Measurements from ENCODE around the gene PIP4K2A. TPM values are rescaled to one million over a fixed set of nuclear protein-coding genes. Genes with fewer than 3 reads are reported as not detected.

PIP4K2A gene
- total and polyA plus RNA-seq, 4 donors: 7.3 to 42.2 (median 27.6) TPM

- ATAC-seq (ENCODE audit: insufficient read depth, low FRiP score) (no peak), DNase-seq (no peak)
- H3K9me3 ChIP-seq (ENCODE audit: control insufficient read depth in 4 of 4, insufficient read depth in 3 of 4, low read length in 3 of 4): no peaks in the 10 kb centered on the region
- no peaks in the 10 kb centered on the region for H3K36me3 ChIP-seq (ENCODE audit: control insufficient read depth in 4 of 4, insufficient read depth in 4 of 4, low read length in 4 of 4)
- no peaks in the 10 kb centered on the region for H3K27me3 ChIP-seq (ENCODE audit: control insufficient read depth in 3 of 3, insufficient read depth in 3 of 3, low read length in 2 of 3)
- WGBS, 2 donors: 41 to 56% methylated on average over 6 of the region's 6 CpGs
- no peak overlapping the region for H3K9ac ChIP-seq (ENCODE audit: insufficient read depth in 1 of 2, low read length in 2 of 2)
- H3K4me3 ChIP-seq: no peak overlapping the region
- TF ChIP-seq CTCF (IDR thresholded peaks at IDR 0.05; ENCODE audit: control extremely low read depth, extremely low read depth): no peak
- peaks cover 0 to 5% (median 0%) of the 10 kb centered on the region in 5 donors for H3K4me1 ChIP-seq (ENCODE audit: control insufficient read depth in 5 of 5, insufficient read depth in 5 of 5, low read length in 5 of 5)
- no peak overlapping the region for H3K27ac ChIP-seq (ENCODE audit: low read depth in 1 of 2, low read length in 1 of 2)
These were observed 104.5 kb downstream of the PIP4K2A start for GRCh38 chr10:22609719-22610465.

GRCh38 chr10:22609251-22609650, 105.1 kb downstream of the PIP4K2A start:
- H3K4me3 ChIP-seq: no peak overlapping the region
- no peak for TF ChIP-seq CTCF (IDR thresholded peaks at IDR 0.05; ENCODE audit: control extremely low read depth, extremely low read depth)
- DNase-seq: no peak
- no peaks in the 10 kb centered on the region for H3K27me3 ChIP-seq (ENCODE audit: control insufficient read depth in 3 of 3, insufficient read depth in 3 of 3, low read length in 2 of 3)
- H3K36me3 ChIP-seq (ENCODE audit: control insufficient read depth in 4 of 4, insufficient read depth in 4 of 4, low read length in 4 of 4): no peaks in the 10 kb centered on the region
- no peaks in the 10 kb centered on the region for H3K9me3 ChIP-seq (ENCODE audit: control insufficient read depth in 4 of 4, insufficient read depth in 3 of 4, low read length in 3 of 4)
- no peak overlapping the region for H3K27ac ChIP-seq (ENCODE audit: low read depth in 1 of 2, low read length in 1 of 2)
- H3K4me1 ChIP-seq (ENCODE audit: control insufficient read depth in 5 of 5, insufficient read depth in 5 of 5, low read length in 5 of 5): peaks cover 0 to 7% (median 0%) of the 10 kb centered on the region in 5 donors
- ATAC-seq (ENCODE audit: insufficient read depth, low FRiP score): no peak
- WGBS, 2 donors: 90 to 98% methylated on average over 2 of the region's 2 CpGs
- H3K9ac ChIP-seq (ENCODE audit: insufficient read depth in 1 of 2, low read length in 2 of 2): no peak overlapping the region

GRCh38 chr10:22607261-22607660, 107.1 kb downstream of the PIP4K2A start:
- TF ChIP-seq CTCF (IDR thresholded peaks at IDR 0.05; ENCODE audit: control extremely low read depth, extremely low read depth): no peak
- DNase-seq (no peak), ATAC-seq (ENCODE audit: insufficient read depth, low FRiP score) (no peak)
- Histone ChIP-seq H3K4me3 (no peak overlapping the region), H3K9me3 (ENCODE audit: control insufficient read depth in 4 of 4, insufficient read depth in 3 of 4, low read length in 3 of 4) (no peaks in the 10 kb centered on the region), H3K9ac (ENCODE audit: insufficient read depth in 1 of 2, low read length in 2 of 2) (no peak overlapping the region), H3K36me3 (ENCODE audit: control insufficient read depth in 4 of 4, insufficient read depth in 4 of 4, low read length in 4 of 4) (no peaks in the 10 kb centered on the region), H3K4me1 (ENCODE audit: control insufficient read depth in 5 of 5, insufficient read depth in 5 of 5, low read length in 5 of 5) (peaks cover 0 to 4% (median 0%) of the 10 kb centered on the region in 5 donors), H3K27me3 (ENCODE audit: control insufficient read depth in 3 of 3, insufficient read depth in 3 of 3, low read length in 2 of 3) (no peaks in the 10 kb centered on the region), H3K27ac (ENCODE audit: low read depth in 1 of 2, low read length in 1 of 2) (peak overlapping the region in 1 of 2 donors; percentile 23)
- 32 to 43% methylated on average over 3 of the region's 3 CpGs for WGBS, 2 donors

Data from lung (tissue), 12 donors.